HG02571 (cell line): ENCODE results near the gene NBR1.
"Not testable (repeated sequence)": the region's sequence is repeated elsewhere in the genome, so short reads cannot be mapped to it uniquely, and the experiment has no call there.

Experiments
- ATAC-seq: cut with Tn5 transposase; IDR thresholded peaks from one replicate; pipeline ENCODE4 v1.9.1; 2021; ENCODE audit warnings: mild to moderate bottlenecking, moderate library complexity; ENCODE audit not compliant: unreplicated experiment

The NBR1 gene

DNA sequence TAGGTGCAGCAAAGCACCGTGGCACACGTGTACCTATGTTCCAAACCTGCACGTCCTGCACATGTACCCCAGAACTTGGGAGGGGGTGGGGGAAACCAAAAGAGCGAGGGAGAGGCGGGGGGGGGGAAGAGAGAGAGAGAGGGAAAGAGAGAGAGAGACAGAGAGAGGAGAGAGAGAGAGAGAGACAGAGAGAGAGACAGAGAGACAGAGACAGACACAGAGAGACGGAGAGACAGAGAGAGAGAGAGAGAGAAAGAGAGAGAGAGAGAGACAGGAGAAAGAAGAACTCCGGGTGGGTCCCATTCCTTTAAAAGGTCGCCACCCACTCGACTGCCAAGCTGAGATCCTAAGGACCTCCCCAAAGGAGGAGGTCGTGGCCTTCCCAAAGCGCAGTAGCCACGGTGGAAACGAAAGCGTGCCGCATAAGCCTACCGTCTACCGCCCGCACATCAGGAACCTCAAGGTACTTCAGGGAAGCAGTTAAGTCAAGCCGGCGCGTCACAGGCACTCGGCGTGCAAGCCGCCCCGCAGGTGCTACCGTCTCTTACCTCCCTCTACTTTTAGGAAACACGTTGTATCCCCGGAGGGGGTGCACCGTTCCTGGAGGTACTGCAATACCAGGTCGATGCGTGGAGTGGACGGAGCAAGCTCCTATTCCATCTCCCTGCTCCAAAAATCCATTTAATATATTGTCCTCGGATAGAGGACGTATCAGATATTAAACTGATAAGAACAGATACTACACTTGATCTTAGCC, 69.8 kb downstream of the NBR1 start:
- ATAC-seq = not testable (repeated sequence)

DNA sequence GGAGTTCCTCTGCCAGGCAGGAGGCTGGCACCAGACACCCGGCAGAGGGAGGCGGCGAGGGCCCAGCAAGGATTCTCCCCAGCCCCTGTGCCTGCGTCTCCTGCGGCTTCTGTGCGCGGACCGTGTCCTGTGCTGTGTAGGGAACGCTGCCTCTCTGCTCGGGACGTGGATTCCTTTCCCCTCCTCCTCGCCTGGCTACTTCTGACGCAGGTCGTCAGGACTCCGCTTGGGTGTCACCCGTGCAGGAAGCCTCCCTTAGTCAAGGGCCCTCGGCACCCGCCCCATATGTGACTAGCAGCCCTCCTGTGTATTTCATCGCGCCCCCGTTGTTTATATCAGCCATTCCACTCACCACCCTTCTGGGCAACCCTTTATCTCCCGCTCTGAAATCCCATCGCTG, 75.4 kb downstream of the NBR1 start:
- not testable (repeated sequence) for ATAC-seq
